D721Med (cell line): Measurements from ENCODE around the gene MALAT1.

ENCODE experiments used
- DNase-seq: peaks from one replicate; pipeline ENCODE4 v3.0.0; 2011; ENCODE audit warnings: low spot score; ENCODE audit not compliant: insufficient read length
- FAIRE-seq: peaks from 2 replicates; lab custom pipeline; 2011; peaks lifted over from hg19 to GRCh38; lab: Jason Lieb, UNC
- TF ChIP-seq, protein P1 (sequence below): IDR thresholded peaks from 2 replicates; pipeline ENCODE4 v1.5.1; 2012; ENCODE audit warnings: mild to moderate bottlenecking, control low read depth; ENCODE audit not compliant: insufficient read depth; ENCODE audit errors: missing control alignments

The MALAT1 gene

DNA sequence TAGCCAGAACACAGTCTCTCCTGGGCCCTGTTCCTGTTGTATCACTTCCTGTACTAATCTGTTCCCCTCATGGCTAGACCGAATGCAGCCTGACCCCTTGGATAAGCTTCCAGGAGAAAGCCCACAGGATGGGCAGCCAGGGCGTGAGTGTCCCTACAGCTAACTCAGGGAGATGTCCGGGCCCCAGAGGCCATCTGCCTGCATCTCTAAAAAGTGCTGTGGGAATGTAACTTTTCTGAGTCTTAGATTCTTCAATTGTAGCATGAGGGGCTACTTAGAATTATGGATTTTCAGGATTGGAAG is 7.7 kb upstream of the MALAT1 start:
- TF ChIP-seq, protein P1, sequence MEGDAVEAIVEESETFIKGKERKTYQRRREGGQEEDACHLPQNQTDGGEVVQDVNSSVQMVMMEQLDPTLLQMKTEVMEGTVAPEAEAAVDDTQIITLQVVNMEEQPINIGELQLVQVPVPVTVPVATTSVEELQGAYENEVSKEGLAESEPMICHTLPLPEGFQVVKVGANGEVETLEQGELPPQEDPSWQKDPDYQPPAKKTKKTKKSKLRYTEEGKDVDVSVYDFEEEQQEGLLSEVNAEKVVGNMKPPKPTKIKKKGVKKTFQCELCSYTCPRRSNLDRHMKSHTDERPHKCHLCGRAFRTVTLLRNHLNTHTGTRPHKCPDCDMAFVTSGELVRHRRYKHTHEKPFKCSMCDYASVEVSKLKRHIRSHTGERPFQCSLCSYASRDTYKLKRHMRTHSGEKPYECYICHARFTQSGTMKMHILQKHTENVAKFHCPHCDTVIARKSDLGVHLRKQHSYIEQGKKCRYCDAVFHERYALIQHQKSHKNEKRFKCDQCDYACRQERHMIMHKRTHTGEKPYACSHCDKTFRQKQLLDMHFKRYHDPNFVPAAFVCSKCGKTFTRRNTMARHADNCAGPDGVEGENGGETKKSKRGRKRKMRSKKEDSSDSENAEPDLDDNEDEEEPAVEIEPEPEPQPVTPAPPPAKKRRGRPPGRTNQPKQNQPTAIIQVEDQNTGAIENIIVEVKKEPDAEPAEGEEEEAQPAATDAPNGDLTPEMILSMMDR, result no peak
- no peak for DNase-seq
- FAIRE-seq, result no peak

DNA sequence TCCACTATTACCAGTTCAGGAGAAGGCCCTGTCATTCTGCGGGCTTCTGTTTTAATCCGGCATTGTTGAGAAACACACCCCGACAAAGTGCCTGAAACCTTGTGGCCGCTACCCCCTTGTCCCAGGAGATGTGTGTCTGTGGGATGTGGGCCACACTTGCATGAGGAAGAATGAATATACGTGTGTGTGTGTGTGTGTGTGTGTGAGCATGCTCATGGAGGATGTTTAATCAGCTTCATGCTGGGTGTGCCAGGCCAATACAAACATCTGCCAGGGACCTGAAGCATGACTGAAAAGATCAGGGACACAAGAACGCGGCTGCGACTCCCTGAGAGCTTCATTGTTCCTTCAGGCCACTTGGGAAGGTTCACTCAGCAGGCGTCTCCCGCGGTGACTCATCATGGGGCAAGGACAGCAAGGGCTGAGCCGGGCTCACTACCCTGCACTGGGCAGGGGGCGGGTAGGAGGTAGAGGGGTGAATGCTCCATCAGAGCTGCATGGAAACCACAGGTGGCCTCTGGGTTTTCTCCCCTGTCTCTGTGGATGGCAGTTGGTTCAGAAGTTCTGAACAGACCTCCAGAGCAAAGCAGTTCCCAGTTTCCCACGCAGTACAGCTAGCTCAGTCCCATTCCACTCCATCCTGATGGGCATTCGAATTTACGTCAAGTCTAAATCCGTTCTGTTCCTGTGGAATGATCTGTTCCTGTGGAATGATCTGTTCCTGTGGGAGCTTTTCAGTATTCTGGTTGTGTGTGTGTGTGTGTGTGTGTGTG is 7.0 kb upstream of the MALAT1 start:
- TF ChIP-seq, protein P1, result no peak
- no peak for DNase-seq
- FAIRE-seq, result no peak

DNA sequence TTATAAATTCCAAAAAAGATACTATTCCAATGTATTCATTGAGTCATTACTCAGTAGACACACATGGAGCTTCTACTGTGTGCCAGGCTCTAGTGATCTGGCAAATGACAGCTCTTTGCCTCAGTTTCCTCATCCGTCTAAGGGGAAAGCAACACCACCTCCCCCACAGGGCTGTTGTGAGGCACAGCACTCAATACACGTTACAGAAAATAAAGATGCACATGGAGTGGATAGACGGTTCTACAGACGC is 6.5 kb upstream of the MALAT1 start:
- DNase-seq (no peak), FAIRE-seq (no peak)
- TF ChIP-seq, protein P1, result no peak

DNA sequence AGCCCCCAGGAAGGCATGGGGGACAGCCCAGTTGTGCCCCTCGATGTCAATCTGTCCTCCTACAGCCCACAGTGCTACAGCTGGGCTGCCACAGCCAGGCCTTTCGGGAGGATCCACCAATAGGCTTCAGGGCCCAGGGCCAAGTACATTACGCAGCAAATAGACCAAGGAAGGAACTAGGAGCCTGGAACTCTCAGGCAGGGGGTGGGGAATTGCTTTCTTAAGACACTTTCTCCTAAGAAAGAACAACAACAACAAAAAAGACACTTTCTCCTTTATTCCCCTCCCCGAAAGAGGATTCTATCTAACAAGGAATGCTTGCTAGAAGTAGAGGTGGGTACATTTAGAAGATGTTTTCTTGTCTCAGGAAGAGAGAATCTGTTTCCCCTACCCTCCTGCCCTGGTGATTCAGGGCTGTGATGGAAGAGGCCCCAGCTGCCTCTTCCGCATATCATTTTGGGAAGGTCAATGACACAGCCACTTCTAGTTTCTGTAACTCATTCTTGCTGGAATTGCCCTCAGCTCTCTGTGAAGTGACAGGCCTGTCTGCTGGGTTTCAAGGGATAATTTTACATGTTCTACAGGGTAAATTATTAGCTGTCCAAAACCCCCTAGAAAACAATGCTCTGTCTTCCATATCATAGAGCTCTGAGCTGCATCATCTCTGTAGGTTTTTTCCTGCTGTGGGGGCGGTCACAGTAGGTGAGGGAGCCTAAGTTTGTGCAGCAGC is 6.0 kb upstream of the MALAT1 start:
- TF ChIP-seq, protein P1, result no peak
- FAIRE-seq (no peak), DNase-seq (no peak)

DNA sequence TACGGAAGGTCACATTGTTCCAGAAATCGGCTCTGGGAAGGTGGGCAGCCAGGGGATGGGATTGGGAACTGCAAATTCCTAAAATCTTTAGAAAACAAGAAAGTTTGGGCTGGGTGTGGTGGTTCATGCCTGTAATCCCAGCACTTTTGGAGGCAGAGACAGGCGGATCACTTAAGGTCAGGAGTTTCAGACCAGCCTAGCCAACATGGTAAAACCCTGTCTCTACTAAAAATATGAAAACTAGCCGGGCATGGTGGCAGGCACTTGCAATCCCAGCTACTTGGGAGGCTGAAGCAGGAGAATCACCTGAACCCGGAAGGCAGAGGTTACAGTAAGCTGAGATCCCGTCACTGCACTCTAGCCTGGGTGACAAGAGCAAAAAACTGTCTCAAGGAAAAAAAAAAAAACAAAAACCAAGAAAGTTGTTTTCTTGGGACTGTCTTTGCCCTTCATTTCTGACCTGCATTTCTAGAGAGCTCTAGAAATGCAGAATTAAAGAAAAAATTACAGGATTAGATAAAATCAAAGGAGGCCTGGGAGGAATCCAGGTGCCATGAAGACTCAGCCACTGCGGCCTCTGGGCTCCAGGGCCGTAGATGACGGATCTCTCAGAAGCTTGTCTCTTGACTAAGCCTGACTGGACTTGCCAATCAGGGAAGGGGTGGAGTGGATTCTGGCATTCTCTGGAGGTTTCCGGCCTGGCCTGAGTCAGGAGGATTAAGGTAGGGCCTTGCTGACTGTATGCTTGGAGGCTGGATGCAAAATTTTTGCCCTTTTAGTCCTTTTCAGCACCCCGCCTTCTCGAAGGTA is 5.3 kb upstream of the MALAT1 start:
- DNase-seq (no peak), FAIRE-seq (no peak)
- TF ChIP-seq, protein P1, result no peak

DNA sequence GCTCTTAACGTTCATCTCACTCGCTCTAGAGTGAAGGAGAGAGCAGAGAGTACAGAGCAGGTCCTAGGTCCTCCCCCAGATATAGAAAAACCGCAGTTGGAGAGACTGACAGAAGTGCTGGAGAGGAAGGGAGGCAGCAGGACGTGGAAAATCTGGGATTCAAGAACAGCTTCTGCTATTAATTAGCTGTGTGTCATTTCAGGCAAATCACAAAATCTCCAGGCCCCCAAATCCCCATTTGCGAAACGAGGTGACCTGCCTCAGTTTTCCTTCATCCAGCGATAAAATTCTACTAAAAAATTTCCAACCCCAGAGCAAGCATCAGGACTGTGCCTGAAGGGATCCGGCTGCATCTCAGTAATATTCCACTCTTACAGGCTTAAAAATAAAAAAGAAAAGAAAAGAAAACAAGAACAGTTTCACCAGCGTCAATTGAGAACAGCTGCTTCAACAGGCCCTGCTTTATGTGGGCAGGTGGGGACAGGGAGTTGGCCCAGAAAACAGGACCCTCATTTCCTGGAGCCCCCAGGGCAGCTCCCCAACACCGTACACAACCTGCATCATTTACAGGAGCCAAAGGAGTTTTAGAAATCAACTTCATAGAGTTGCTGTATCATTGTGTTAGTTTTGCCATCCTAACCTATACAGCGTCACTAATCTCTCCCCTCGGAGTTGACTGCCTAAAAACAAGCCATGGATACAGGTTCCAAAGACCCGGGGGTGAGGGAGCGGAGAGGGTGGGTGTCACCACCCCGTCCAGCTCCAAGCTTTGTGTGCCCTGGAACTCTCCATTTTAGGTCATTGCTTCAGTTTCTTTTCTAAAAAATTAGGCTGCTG is 2.3 kb upstream of the MALAT1 start:
- TF ChIP-seq, protein P1, result no peak
- DNase-seq, result no peak
- FAIRE-seq, result no peak
